H1 (cell line): ENCODE results near the gene GTF2F2. TPM values are rescaled to one million over a fixed set of nuclear protein-coding genes. Genes with fewer than 3 reads are reported as not detected.

Experiments
- CTCF ChIA-PET: fragments of 300-600 bp; sonication (Branson Sonifier 250); formaldehyde crosslinking; loops from one replicate; lab custom pipeline; 2021; ENCODE audit not compliant: partially characterized antibody; lab: Charles Lee
- POLR2A ChIA-PET: fragments of 300-600 bp; sonication (Branson Sonifier 250); formaldehyde crosslinking; loops from one replicate; lab custom pipeline; 2021; ENCODE audit warnings: inconsistent platforms; ENCODE audit not compliant: partially characterized antibody; lab: Charles Lee
- DNase-seq, 2 experiments: peaks; one replicate each; pipeline versions ENCODE4 v3.0.0 to v3.0.0-alpha.2; 2010 to 2022; ENCODE audit warnings: low spot score in 2 of 2, low read depth in 1 of 2, mixed read lengths in 1 of 2
- FAIRE-seq: peaks from 2 replicates; lab custom pipeline; 2011; peaks lifted over from hg19 to GRCh38; lab: Jason Lieb, UNC
- H2AFZ ChIP-seq: 2 replicates; pipeline ENCODE4 v1.8.1; 2012; ENCODE audit warnings: low read length, inconsistent platforms
- H2AK5ac ChIP-seq: 2 replicates; pipeline ENCODE4 v1.6.1; 2013; ENCODE audit warnings: low read depth, low read length
- H2BK120ac ChIP-seq: replicated peaks from 2 replicates; pipeline ENCODE3; 2013; ENCODE audit warnings: low read depth, low read length, inconsistent platforms
- H2BK12ac ChIP-seq: 2 replicates; pipeline ENCODE4 v1.6.1; 2013; ENCODE audit warnings: low read depth, low read length
- H2BK15ac ChIP-seq: 2 replicates; pipeline ENCODE4 v1.6.1; 2013; ENCODE audit warnings: low read length
- H2BK20ac ChIP-seq: 2 replicates; pipeline ENCODE4 v1.6.1; 2013; ENCODE audit warnings: low read length
- H2BK5ac ChIP-seq: 2 replicates; pipeline ENCODE4 v1.6.1; 2013; ENCODE audit warnings: low read depth, low read length
- H3K14ac ChIP-seq: 2 replicates; pipeline ENCODE4 v1.6.1; 2013; ENCODE audit warnings: inconsistent platforms; ENCODE audit not compliant: insufficient read length
- H3K18ac ChIP-seq: 2 replicates; pipeline ENCODE4 v1.6.1; 2013; ENCODE audit warnings: low read length; ENCODE audit errors: extremely low read depth
- H3K23ac ChIP-seq: 2 replicates; pipeline ENCODE4 v1.6.1; 2013; ENCODE audit warnings: inconsistent platforms; ENCODE audit not compliant: insufficient read length
- H3K23me2 ChIP-seq: 2 replicates; pipeline ENCODE4 v1.6.1; 2013; ENCODE audit warnings: low read depth, low read length
- H3K27ac ChIP-seq: 2 replicates; pipeline ENCODE4 v1.6.1; 2011; ENCODE audit warnings: low read depth, low read length, inconsistent platforms
- H3K27me3 ChIP-seq, 4 experiments: replicated peaks in 1 of 4; 1 replicate in 1 of 4; 2 replicates in 3 of 4; pipeline versions ENCODE4 v1.6.1 to v1.8.1; 2011 to 2013; ENCODE audit warnings: low read length in 3 of 4, mild to moderate bottlenecking in 3 of 4, inconsistent platforms in 2 of 4, mixed read lengths in 2 of 4, moderate library complexity in 1 of 4; ENCODE audit not compliant: control insufficient read depth in 3 of 4, insufficient read depth in 3 of 4; ENCODE audit errors: extremely low read depth in 1 of 4
- H3K36me3 ChIP-seq, 4 experiments: 2 replicates each; pipeline versions ENCODE4 v1.6.1 to v1.8.1; 2011 to 2013; ENCODE audit warnings: mild to moderate bottlenecking in 4 of 4, low read length in 3 of 4, moderate library complexity in 2 of 4, control low read depth in 1 of 4, inconsistent platforms in 1 of 4; ENCODE audit not compliant: insufficient read depth in 4 of 4, control insufficient read depth in 2 of 4
- H3K4ac ChIP-seq: replicated peaks from 2 replicates; pipeline ENCODE3; 2013; ENCODE audit warnings: low read length, low read depth, mixed read lengths, inconsistent platforms; ENCODE audit not compliant: insufficient read length
- H3K4me1 ChIP-seq, 4 experiments: replicated peaks in 1 of 4; 1 replicate in 1 of 4; 2 replicates in 3 of 4; pipeline versions ENCODE4 v1.6.1 to v1.8.1; 2011 to 2013; ENCODE audit warnings: low read length in 3 of 4, inconsistent platforms in 2 of 4, mixed read lengths in 1 of 4; ENCODE audit not compliant: insufficient read depth in 4 of 4, control insufficient read depth in 3 of 4
- H3K4me2 ChIP-seq, 2 experiments: 2 replicates each; pipeline versions ENCODE4 v1.6.1 to v1.8.1; 2011 to 2013; ENCODE audit warnings: low read depth in 2 of 2, low read length in 2 of 2, control low read depth in 1 of 2, inconsistent platforms in 1 of 2, mild to moderate bottlenecking in 1 of 2; ENCODE audit not compliant: insufficient read depth in 1 of 2
- H3K4me3 ChIP-seq, 4 experiments: fragments of 200-600, 300-600 bp in 1 of 4; sonication (generic), shearing (Covaris generic), sonication (Bioruptor Twin) in 1 of 4; 2 replicates each; pipeline versions ENCODE4 v1.5.1 to v1.8.1; 2011 to 2016; ENCODE audit warnings: low read length in 4 of 4, low read depth in 3 of 4, control low read depth in 2 of 4, inconsistent platforms in 2 of 4, mild to moderate bottlenecking in 2 of 4, mixed read lengths in 1 of 4, moderate library complexity in 1 of 4; ENCODE audit not compliant: insufficient read depth in 2 of 4; ENCODE audit errors: extremely low read depth in 1 of 4
- H3K56ac ChIP-seq: replicated peaks from 2 replicates; pipeline ENCODE3; 2013; ENCODE audit warnings: low read depth, mild to moderate bottlenecking, mixed read lengths, low read length, inconsistent platforms; ENCODE audit not compliant: insufficient read length
- H3K79me1 ChIP-seq: 2 replicates; pipeline ENCODE4 v1.6.1; 2013; ENCODE audit warnings: low read depth, low read length, control low read depth
- H3K79me2 ChIP-seq, 2 experiments: 2 replicates each; pipeline versions ENCODE4 v1.6.1 to v1.8.1; 2012 to 2013; ENCODE audit warnings: low read length in 2 of 2, mild to moderate bottlenecking in 2 of 2, inconsistent platforms in 1 of 2; ENCODE audit not compliant: insufficient read depth in 2 of 2, control insufficient read depth in 1 of 2
- H3K9ac ChIP-seq, 4 experiments: replicated peaks in 1 of 4; 1 replicate in 1 of 4; 2 replicates in 3 of 4; pipeline versions ENCODE4 v1.6.1 to v1.8.1; 2011 to 2013; ENCODE audit warnings: low read depth in 3 of 4, low read length in 3 of 4, control low read depth in 2 of 4, mild to moderate bottlenecking in 2 of 4, moderate library complexity in 2 of 4, inconsistent platforms in 1 of 4; ENCODE audit errors: extremely low read depth in 1 of 4
- H3K9me3 ChIP-seq, 2 experiments: 2 replicates each; pipeline versions ENCODE4 v1.6.1 to v1.8.1; 2012 to 2013; ENCODE audit warnings: mild to moderate bottlenecking in 2 of 2, moderate library complexity in 2 of 2, control low read depth in 1 of 2, inconsistent platforms in 1 of 2, low read depth in 1 of 2, low read length in 1 of 2, mixed read lengths in 1 of 2; ENCODE audit not compliant: insufficient read depth in 2 of 2
- H4K20me1 ChIP-seq, 2 experiments: replicated peaks in 1 of 2; 2 replicates each; pipeline versions ENCODE3 to v1.8.1; 2011 to 2013; ENCODE audit warnings: inconsistent platforms in 2 of 2, low read length in 2 of 2, mild to moderate bottlenecking in 1 of 2; ENCODE audit not compliant: insufficient read depth in 2 of 2, control insufficient read depth in 1 of 2
- H4K5ac ChIP-seq: 2 replicates; pipeline ENCODE4 v1.6.1; 2013; ENCODE audit warnings: low read length, low read depth, mixed read lengths, inconsistent platforms; ENCODE audit not compliant: insufficient read length
- H4K8ac ChIP-seq: 2 replicates; pipeline ENCODE4 v1.8.0; 2013; ENCODE audit warnings: mild to moderate bottlenecking, moderate library complexity, low read length, inconsistent platforms; ENCODE audit not compliant: insufficient read depth; ENCODE audit errors: extremely low read depth
- H4K91ac ChIP-seq: replicated peaks from 2 replicates; pipeline ENCODE3; 2013; ENCODE audit warnings: low read length, mixed read lengths, inconsistent platforms; ENCODE audit not compliant: insufficient read length
- BRCA1 ChIP-seq: IDR thresholded peaks from 2 replicates; pipeline ENCODE4 v1.6.1; 2012; ENCODE audit warnings: low read depth, low read length, improper control_type of control experiment
- CBX5 ChIP-seq: fragments of 300-800, 300-1000 bp; sonication (generic); IDR thresholded peaks from 2 replicates; pipeline ENCODE4 v1.7.1; 2016; ENCODE audit warnings: antibody characterized with exemption, low read length, low read depth
- EP300 ChIP-seq, 2 experiments: IDR thresholded peaks; 1 replicate in 1 of 2; 2 replicates in 1 of 2; pipeline ENCODE4 v1.6.1; 2011 to 2012; ENCODE audit warnings: low read depth in 2 of 2, low read length in 2 of 2, mild to moderate bottlenecking in 2 of 2, borderline replicate concordance in 1 of 2, inconsistent platforms in 1 of 2, moderate library complexity in 1 of 2
- JUN ChIP-seq: IDR thresholded peaks from 2 replicates; pipeline ENCODE4 v1.6.1; 2011; ENCODE audit warnings: low read depth, mild to moderate bottlenecking, improper control_type of control experiment, low read length
- JUND ChIP-seq: IDR thresholded peaks from 2 replicates; pipeline ENCODE4 v1.6.1; 2011; ENCODE audit warnings: mild to moderate bottlenecking, improper control_type of control experiment, low read length
- KDM4A ChIP-seq: IDR thresholded peaks from one replicate; pipeline ENCODE4 v1.7.1; 2012; ENCODE audit warnings: low read depth, mild to moderate bottlenecking, moderate library complexity, low read length, inconsistent platforms; ENCODE audit not compliant: severe bottlenecking
- KDM5A ChIP-seq: fragments of 200-600 bp; IDR thresholded peaks from 2 replicates; pipeline ENCODE4 v1.7.1; 2012; ENCODE audit warnings: mild to moderate bottlenecking, low read length, inconsistent platforms, mixed read lengths
- MAFK ChIP-seq: IDR thresholded peaks from 2 replicates; pipeline ENCODE4 v1.6.1; 2012; ENCODE audit warnings: low read depth, mild to moderate bottlenecking, improper control_type of control experiment, low read length
- POLR2A ChIP-seq, 2 experiments: IDR thresholded peaks; 1 replicate in 1 of 2; 2 replicates in 1 of 2; pipeline ENCODE4 v1.6.1; 2011; ENCODE audit warnings: low read depth in 2 of 2, low read length in 2 of 2, mild to moderate bottlenecking in 2 of 2; ENCODE audit errors: control extremely low read depth in 1 of 2
- POLR2AphosphoS5 ChIP-seq: IDR thresholded peaks from 2 replicates; pipeline ENCODE4 v1.6.1; 2011; ENCODE audit warnings: low read depth, low read length
- RFX5 ChIP-seq: IDR thresholded peaks from 2 replicates; pipeline ENCODE4 v1.6.1; 2011; ENCODE audit warnings: low read depth, low read length, improper control_type of control experiment, borderline replicate concordance
- SIN3A ChIP-seq, 2 experiments: IDR thresholded peaks in 1 of 2; conservative IDR thresholded peaks in 1 of 2; 2 replicates each; pipeline ENCODE4 v1.6.1; 2011 to 2012; ENCODE audit warnings: low read length in 2 of 2, improper control_type of control experiment in 1 of 2, low read depth in 1 of 2, mild to moderate bottlenecking in 1 of 2
- SP2 ChIP-seq: IDR thresholded peaks from 2 replicates; pipeline ENCODE4 v1.6.1; 2012; ENCODE audit warnings: mild to moderate bottlenecking, low read length, inconsistent platforms
- TAF1 ChIP-seq: IDR thresholded peaks from 2 replicates; pipeline ENCODE4 v1.6.1; 2011; ENCODE audit warnings: mild to moderate bottlenecking, low read depth, low read length
- YY1 ChIP-seq: IDR thresholded peaks from 2 replicates; pipeline ENCODE4 v1.6.1; 2011; ENCODE audit warnings: low read depth, mild to moderate bottlenecking, low read length
- WGBS, 2 experiments: shearing (Covaris generic) in 1 of 2; methylation state at CpG; one replicate each; pipeline versions ENCODE4 v1.1.6 to v1.1.7; 2013 to 2015; ENCODE audit warnings: low lambda C conversion rate in 2 of 2, mixed read lengths in 2 of 2, inconsistent platforms in 1 of 2, low coverage in 1 of 2, missing lambda C conversion rate in 1 of 2; ENCODE audit not compliant: insufficient replicate concordance in 2 of 2, insufficient coverage in 1 of 2, insufficient read length in 1 of 2; ENCODE audit errors: extremely low coverage in 1 of 2, missing lambda C conversion rate in 1 of 2; 5-methylcytosine and 5-hydroxymethylcytosine counted together
- polyA plus RNA-seq, 7 experiments: library from polyadenylated mRNA; depleted of rRNA in 3 of 7; stranded (reverse) in 5 of 7; unstranded in 2 of 7; fragments of >200 nt in 5 of 7; fragments of 200-250 nt in 2 of 7; gene quantifications; 1 replicate in 5 of 7; 2 replicates in 1 of 7; 4 replicates in 1 of 7; pipeline versions ENCODE4 v1.2.1 to v1.2.3, GENCODE V29; 2011 to 2013; ENCODE audit warnings: missing spikeins in 2 of 7, mixed read lengths in 2 of 7
- total RNA-seq: library from RNA; stranded (reverse); fragmentation: NEBNext Ultra II Directional; extraction: Animal tissue kit (Norgen Biotek cat#: 25700); gene quantifications from 2 replicates; pipeline ENCODE4 v1.2.1, GENCODE V29; 2021

Gene GTF2F2
- total and polyA plus RNA-seq, 2 of the 8 experiments (the other 6 are each of a cell fraction or from before 2014, with no cell fraction given), result 10.8 to 31.1 TPM

DNA sequence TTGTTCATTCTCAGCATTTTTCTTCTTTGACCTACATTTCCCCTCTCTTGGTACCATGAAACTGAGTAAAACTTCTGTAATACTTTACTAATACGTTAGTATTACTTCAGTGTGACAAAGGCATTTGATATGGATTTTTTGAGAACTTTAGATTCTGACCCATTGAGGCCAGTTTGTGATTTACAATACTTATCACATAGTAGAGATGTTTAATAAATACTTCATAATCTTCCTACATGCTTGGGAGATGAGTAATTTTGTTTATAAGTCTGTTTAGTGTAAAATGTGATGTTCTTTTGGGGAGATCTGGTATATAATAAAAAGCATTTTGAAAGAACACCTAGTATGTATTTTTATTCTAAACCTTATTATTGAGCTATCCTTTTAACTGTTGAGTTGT, 29.7 kb downstream of the GTF2F2 start:
- Histone ChIP-seq H2BK15ac (no peak overlapping the region), H3K4me1 (no peaks in the 10 kb centered on the region), H2AK5ac (no peak overlapping the region), H3K27ac (no peak overlapping the region), H3K4me2 (no peak overlapping the region), H4K20me1 (peaks cover 0 to 4% of the 10 kb centered on the region in 2 experiments), H2BK120ac (no peak overlapping the region), H3K79me2 (peaks cover 0 to 39% of the 10 kb centered on the region in 2 experiments; a peak in 3 of 4 replicates), H3K56ac (no peak overlapping the region), H3K27me3 (no peaks in the 10 kb centered on the region), H3K79me1 (peaks cover 3% of the 10 kb centered on the region; the same call in 1 of the 2 replicates), H4K8ac (no peak overlapping the region), H3K23ac (no peak overlapping the region), H2BK5ac (no peak overlapping the region), H4K91ac (no peak overlapping the region), H4K5ac (no peak overlapping the region), H2BK20ac (no peak overlapping the region), H3K9ac (no peak overlapping the region), H3K23me2 (no peaks in the 10 kb centered on the region), H3K4ac (no peak overlapping the region), H2BK12ac (no peak overlapping the region), H3K36me3 (peaks cover 0 to 8% (median under 1%) of the 10 kb centered on the region in 4 experiments; a peak in 3 of 8 replicates), H2AFZ (no peak overlapping the region), H3K4me3 (no peak overlapping the region), H3K9me3 (no peaks in the 10 kb centered on the region), H3K18ac (no peak overlapping the region), H3K14ac (no peak overlapping the region)
- WGBS, 2 experiments, result 82% methylated on average over 1 of the region's 1 CpG; no CpG with 5 or more reads in 1 of the 2 experiments
- DNase-seq (no peak), FAIRE-seq (no peak)
- ChIA-PET POLR2A (no interaction called here), CTCF (interaction anchor here (0.6 kb wide), 1 partner anchor 38 kb away, joined by 3 read pairs; no protein-coding TSS in a partner anchor)
- TF ChIP-seq EP300 (IDR thresholded peaks at IDR 0.05; ENCODE audit: borderline replicate concordance in 1 of 2, low read depth in 2 of 2, low read length in 2 of 2) (no peak), JUND (no peak), CBX5 (no peak), POLR2A (IDR thresholded peaks at IDR 0.05; ENCODE audit: control extremely low read depth in 1 of 2, low read depth in 2 of 2, low read length in 2 of 2) (no peak), TAF1 (no peak), BRCA1 (no peak), RFX5 (no peak), MAFK (no peak), KDM4A (no peak), KDM5A (no peak), YY1 (no peak), SIN3A (conservative IDR thresholded peaks at IDR 0.05 in 1 of 2, IDR thresholded peaks at IDR 0.05 in 1 of 2; ENCODE audit: low read depth in 1 of 2, low read length in 2 of 2) (no peak), SP2 (no peak), JUN (no peak), POLR2AphosphoS5 (no peak)
